ENCODE measurements around the gene KCNK4. TPM values are rescaled to one million over a fixed set of nuclear protein-coding genes. Genes with fewer than 3 reads are reported as not detected.
"Not testable (repeated sequence)": the region's sequence is repeated elsewhere in the genome, so short reads cannot be mapped to it uniquely, and the experiment has no call there.

The KCNK4 gene
- polyA plus RNA-seq, 3 donors = not detected

- peaks cover 4% of the 10 kb centered on the region for H3K79me2 ChIP-seq (ENCODE audit: insufficient read depth, low read length)
- H3K36me3 Mint-ChIP-seq = peaks cover 24 to 37% of the 10 kb centered on the region in 2 donors
- no peak overlapping the region for H3K27ac ChIP-seq (ENCODE audit: low read depth in 1 of 2, low read length in 2 of 2)
- peaks cover 15% of the 10 kb centered on the region for H3K4me1 Mint-ChIP-seq
- peaks cover 12 to 19% of the 10 kb centered on the region in 2 donors for H3K4me1 ChIP-seq (ENCODE audit: control insufficient read depth in 1 of 2, insufficient read depth in 2 of 2, low read length in 2 of 2)
- intact Hi-C loops (cut with micrococcal nuclease) = no loop called here
- H3K27ac Mint-ChIP-seq = no peak overlapping the region
- no peak overlapping the region for H3K4me2 ChIP-seq (replicated peaks; ENCODE audit: extremely low read depth, low read length, poor library complexity, severe bottlenecking)
- no peak for TF ChIP-seq CTCF (IDR thresholded peaks at IDR 0.05)
- H2AFZ ChIP-seq (ENCODE audit: insufficient read depth, low read depth, low read length, poor library complexity, severe bottlenecking) = no peak overlapping the region
- 98% methylated on average over 7 of the region's 7 CpGs for WGBS (ENCODE audit: insufficient coverage)
- no peaks in the 10 kb centered on the region for H3K27me3 ChIP-seq (ENCODE audit: control insufficient read depth in 2 of 2, insufficient read depth in 2 of 2, low read length in 2 of 2)
- peaks cover 0 to 4% (median 0%) of the 10 kb centered on the region in 3 donors for H3K27me3 Mint-ChIP-seq (ENCODE audit: low read depth in 3 of 3)
- peaks cover 0 to 7% (median 3%) of the 10 kb centered on the region in 7 donors for H3K9me3 Mint-ChIP-seq
- no peaks in the 10 kb centered on the region for H4K20me1 ChIP-seq (ENCODE audit: insufficient read depth, low read length)
- H3K4me3 Mint-ChIP-seq = no peak overlapping the region
- peaks cover 19 to 30% of the 10 kb centered on the region in 2 donors for H3K36me3 ChIP-seq (replicated peaks in 1 of 2; ENCODE audit: control insufficient read depth in 1 of 2, insufficient read depth in 2 of 2, low read length in 2 of 2)
- no peak for DNase-seq
- H3K9ac ChIP-seq (ENCODE audit: insufficient read depth, low read length, poor library complexity, severe bottlenecking) = no peak overlapping the region
- H3K4me3 ChIP-seq (replicated peaks in 1 of 3; ENCODE audit: low read depth in 2 of 3, low read length in 3 of 3) = no peak overlapping the region
- H3K9me3 ChIP-seq (replicated peaks in 1 of 2; ENCODE audit: control insufficient read depth in 1 of 2, insufficient read depth in 1 of 2, low read length in 2 of 2) = no peaks in the 10 kb centered on the region
Measured at GRCh38 chr11:64322925-64323260, 31.8 kb downstream of the KCNK4 start.

- Mint-ChIP-seq H3K4me1 (peaks cover 16% of the 10 kb centered on the region), H3K4me3 (no peak overlapping the region), H3K27ac (no peak overlapping the region), H3K9me3 (peaks cover 0 to 7% (median 3%) of the 10 kb centered on the region in 7 donors), H3K36me3 (peaks cover 24 to 37% of the 10 kb centered on the region in 2 donors), H3K27me3 (ENCODE audit: low read depth in 3 of 3) (peaks cover 0 to 4% (median 0%) of the 10 kb centered on the region in 3 donors)
- peaks cover 12 to 16% of the 10 kb centered on the region in 2 donors for H3K4me1 ChIP-seq (ENCODE audit: control insufficient read depth in 1 of 2, insufficient read depth in 2 of 2, low read length in 2 of 2)
- WGBS (ENCODE audit: insufficient coverage) = 90% methylated on average over 1 of the region's 5 CpGs
- DNase-seq = no peak
- peaks cover 4% of the 10 kb centered on the region for H3K79me2 ChIP-seq (ENCODE audit: insufficient read depth, low read length)
- peaks cover 19 to 30% of the 10 kb centered on the region in 2 donors for H3K36me3 ChIP-seq (replicated peaks in 1 of 2; ENCODE audit: control insufficient read depth in 1 of 2, insufficient read depth in 2 of 2, low read length in 2 of 2)
- no peaks in the 10 kb centered on the region for H3K9me3 ChIP-seq (replicated peaks in 1 of 2; ENCODE audit: control insufficient read depth in 1 of 2, insufficient read depth in 1 of 2, low read length in 2 of 2)
- intact Hi-C loops (cut with micrococcal nuclease) = no loop called here
- no peak overlapping the region for H2AFZ ChIP-seq (ENCODE audit: insufficient read depth, low read depth, low read length, poor library complexity, severe bottlenecking)
- no peak overlapping the region for H3K4me3 ChIP-seq (replicated peaks in 1 of 3; ENCODE audit: low read depth in 2 of 3, low read length in 3 of 3)
- TF ChIP-seq CTCF (IDR thresholded peaks at IDR 0.05) = no peak
- no peak overlapping the region for H3K4me2 ChIP-seq (replicated peaks; ENCODE audit: extremely low read depth, low read length, poor library complexity, severe bottlenecking)
- H3K27ac ChIP-seq (ENCODE audit: low read depth in 1 of 2, low read length in 2 of 2) = no peak overlapping the region
- H3K27me3 ChIP-seq (ENCODE audit: control insufficient read depth in 2 of 2, insufficient read depth in 2 of 2, low read length in 2 of 2) = no peaks in the 10 kb centered on the region
- H4K20me1 ChIP-seq (ENCODE audit: insufficient read depth, low read length) = no peaks in the 10 kb centered on the region
- no peak overlapping the region for H3K9ac ChIP-seq (ENCODE audit: insufficient read depth, low read length, poor library complexity, severe bottlenecking)
Measured at GRCh38 chr11:64323373-64323772, 32.3 kb downstream of the KCNK4 start.

GRCh38 chr11:64323984-64324383 lies 32.9 kb downstream of the KCNK4 start:
- not testable (repeated sequence) for H3K9ac ChIP-seq (ENCODE audit: insufficient read depth, low read length, poor library complexity, severe bottlenecking); H3K27ac Mint-ChIP-seq

More at GRCh38 chr11:64323984-64324383, 32.9 kb downstream of the KCNK4 start:
- WGBS (ENCODE audit: insufficient coverage) = 81% methylated on average over 4 of the region's 4 CpGs
- H3K4me3 ChIP-seq (replicated peaks in 1 of 3; ENCODE audit: low read depth in 2 of 3, low read length in 3 of 3); H3K27me3 Mint-ChIP-seq (ENCODE audit: low read depth in 3 of 3); H3K27me3 ChIP-seq (ENCODE audit: control insufficient read depth in 2 of 2, insufficient read depth in 2 of 2, low read length in 2 of 2); H2AFZ ChIP-seq (ENCODE audit: insufficient read depth, low read depth, low read length, poor library complexity, severe bottlenecking); H3K4me3 Mint-ChIP-seq; H3K4me2 ChIP-seq (replicated peaks; ENCODE audit: extremely low read depth, low read length, poor library complexity, severe bottlenecking); H4K20me1 ChIP-seq (ENCODE audit: insufficient read depth, low read length); H3K4me1 ChIP-seq (ENCODE audit: control insufficient read depth in 1 of 2, insufficient read depth in 2 of 2, low read length in 2 of 2); H3K79me2 ChIP-seq (ENCODE audit: insufficient read depth, low read length); intact Hi-C loops (cut with micrococcal nuclease); H3K9me3 Mint-ChIP-seq; H3K27ac ChIP-seq (ENCODE audit: low read depth in 1 of 2, low read length in 2 of 2); DNase-seq; H3K9me3 ChIP-seq (replicated peaks in 1 of 2; ENCODE audit: control insufficient read depth in 1 of 2, insufficient read depth in 1 of 2, low read length in 2 of 2): not testable (repeated sequence)
- H3K4me1 Mint-ChIP-seq = peaks cover 14% of the 10 kb centered on the region
- H3K36me3 ChIP-seq (replicated peaks in 1 of 2; ENCODE audit: control insufficient read depth in 1 of 2, insufficient read depth in 2 of 2, low read length in 2 of 2) = peaks cover 19 to 30% of the 10 kb centered on the region in 2 donors
- peaks cover 24 to 37% of the 10 kb centered on the region in 2 donors for H3K36me3 Mint-ChIP-seq
